HT1080 (cell line): ENCODE measurements around the gene MAGI3. TPM values are rescaled to one million over a fixed set of nuclear protein-coding genes. Genes with fewer than 3 reads are reported as not detected.
A peak's percentile ranks its signal among the peaks of the same experiment; 100 is the strongest.
"Not testable (repeated sequence)": the region's sequence is repeated elsewhere in the genome, so short reads cannot be mapped to it uniquely, and the experiment has no call there.

Experiments used
- DNase-seq: peaks from one replicate; pipeline ENCODE4 v3.0.0-alpha.2; 2015; ENCODE audit warnings: low read depth
- total RNA-seq: library from RNA; depleted of rRNA; stranded (reverse); fragments of >200 nt; shearing (Covaris generic); gene quantifications from 2 replicates; pipeline ENCODE4 v1.2.3, GENCODE V29; 2014

Gene MAGI3
- total RNA-seq, 1 experiment from 2014 or later, result 7.8 TPM

DNA sequence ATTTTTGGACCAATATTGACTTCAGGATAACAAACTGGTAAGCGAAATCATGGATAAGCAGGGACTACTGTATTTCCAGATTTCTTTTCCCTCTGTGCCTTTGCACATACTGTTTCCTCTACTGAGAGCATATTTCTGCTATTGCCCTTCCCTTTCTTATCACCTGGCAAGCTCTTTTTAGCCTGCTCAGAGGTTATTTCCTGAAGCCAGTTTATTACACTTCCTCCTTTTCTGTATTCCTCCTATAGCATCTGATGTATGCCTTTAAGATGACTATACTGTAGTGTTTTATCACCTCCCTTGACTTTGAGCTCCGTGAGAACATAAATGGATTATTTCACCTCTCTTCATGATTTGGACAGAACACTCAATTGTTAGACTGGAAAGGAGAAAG, 49.0 kb downstream of the MAGI3 start:
- DNase-seq, result no peak

- no peak for DNase-seq
Measured at GRCh38 chr1:113442131-113442530, 51.8 kb downstream of the MAGI3 start.

DNA sequence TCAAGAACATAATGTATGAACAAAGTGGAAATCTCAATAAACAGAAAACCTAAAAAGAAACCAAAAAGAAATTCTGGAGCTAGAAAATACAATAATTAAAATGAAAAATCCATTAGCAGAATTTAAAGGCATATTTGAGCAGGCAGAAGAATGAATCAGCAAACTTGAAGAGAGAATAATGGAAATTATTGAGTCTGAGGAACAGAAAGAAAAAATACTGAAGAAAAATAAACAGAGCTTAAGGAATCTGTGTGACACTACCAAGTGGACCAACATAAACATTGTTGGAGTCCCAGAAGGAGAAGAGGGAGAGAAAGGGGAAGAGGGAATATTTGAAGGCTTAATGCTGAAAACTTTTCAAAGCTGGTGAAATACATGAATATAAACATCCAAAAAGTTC, 54.5 kb downstream of the MAGI3 start:
- DNase-seq, result no peak

- DNase-seq, result no peak
Measured at GRCh38 chr1:113451710-113452109, 61.4 kb downstream of the MAGI3 start.

- peak; percentile 10 for DNase-seq
Measured at GRCh38 chr1:113452921-113453770, 62.8 kb downstream of the MAGI3 start.

DNA sequence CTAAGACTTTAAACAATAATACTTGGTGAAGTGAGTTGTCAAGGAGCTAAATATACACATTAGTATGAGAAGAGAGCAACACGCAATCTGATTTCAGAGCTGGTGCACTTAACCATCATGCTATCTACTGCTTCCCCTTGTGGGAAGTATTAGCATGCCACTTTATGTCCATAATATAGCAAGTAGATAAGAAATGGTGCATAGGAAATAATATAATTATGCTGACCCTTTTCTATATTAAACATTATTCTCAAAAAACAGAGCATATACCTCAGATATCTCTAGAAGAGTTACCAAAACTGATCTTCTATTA, 63.4 kb downstream of the MAGI3 start:
- peak; percentile 6 for DNase-seq

DNA sequence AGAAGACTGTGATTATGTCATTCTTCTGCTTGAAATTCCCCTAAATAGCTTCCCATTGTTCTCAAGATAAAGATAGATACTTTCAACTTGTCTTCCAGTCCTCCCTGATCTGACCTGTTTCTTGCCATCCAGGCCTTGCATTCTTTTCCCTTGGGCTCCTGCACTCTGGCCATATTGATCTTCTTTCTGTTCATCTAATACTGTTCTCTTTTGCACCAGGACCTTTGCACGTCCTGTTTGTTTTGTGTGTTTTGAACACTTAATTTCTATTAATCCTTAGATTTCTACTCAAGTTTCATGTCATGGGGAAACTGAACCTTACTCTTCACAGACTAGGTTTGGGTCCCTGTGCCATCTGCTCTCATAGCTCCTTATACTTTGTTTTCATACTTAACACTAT, 65.1 kb downstream of the MAGI3 start:
- no peak for DNase-seq

DNA sequence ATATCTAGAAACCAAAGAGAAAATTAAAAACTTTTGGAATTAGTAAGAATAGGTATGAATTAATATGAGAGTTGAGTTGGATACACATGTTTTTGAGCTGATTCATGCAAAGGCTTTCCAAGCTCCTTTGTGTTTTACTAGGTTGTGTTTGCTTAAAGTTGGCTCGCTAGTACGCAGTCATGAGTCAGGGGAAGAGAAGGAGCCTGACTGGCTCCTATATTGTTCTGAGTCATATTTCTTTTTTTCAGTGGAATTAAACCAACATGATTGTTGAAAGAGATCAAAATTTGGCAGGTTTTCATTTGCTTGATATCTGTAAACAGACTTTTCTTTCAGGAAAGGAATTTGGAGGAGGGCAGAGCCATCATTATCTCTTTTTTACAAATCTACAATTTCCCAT, 66.7 kb downstream of the MAGI3 start:
- peak; percentile 96 for DNase-seq

DNA sequence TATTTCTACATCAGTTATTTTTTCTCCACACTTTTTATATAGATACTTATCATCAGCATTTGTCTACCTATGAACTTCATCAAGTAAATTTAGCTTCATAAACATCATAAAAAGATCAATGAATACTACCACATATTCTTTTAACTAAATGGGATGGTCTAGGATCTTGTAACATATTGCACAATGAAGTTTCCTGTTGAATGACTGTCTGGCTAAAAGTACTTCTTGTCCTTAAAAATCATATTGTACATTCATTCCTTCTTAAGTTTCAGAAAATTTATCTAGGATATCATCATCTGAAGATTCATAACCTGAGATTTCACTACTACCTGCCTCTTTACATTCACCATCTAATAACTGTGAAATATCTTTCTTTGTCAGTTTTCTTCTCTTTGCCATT, 69.0 kb downstream of the MAGI3 start:
- DNase-seq, result no peak

- no peak for DNase-seq
Measured at GRCh38 chr1:113467991-113468390, 77.7 kb downstream of the MAGI3 start.

DNA sequence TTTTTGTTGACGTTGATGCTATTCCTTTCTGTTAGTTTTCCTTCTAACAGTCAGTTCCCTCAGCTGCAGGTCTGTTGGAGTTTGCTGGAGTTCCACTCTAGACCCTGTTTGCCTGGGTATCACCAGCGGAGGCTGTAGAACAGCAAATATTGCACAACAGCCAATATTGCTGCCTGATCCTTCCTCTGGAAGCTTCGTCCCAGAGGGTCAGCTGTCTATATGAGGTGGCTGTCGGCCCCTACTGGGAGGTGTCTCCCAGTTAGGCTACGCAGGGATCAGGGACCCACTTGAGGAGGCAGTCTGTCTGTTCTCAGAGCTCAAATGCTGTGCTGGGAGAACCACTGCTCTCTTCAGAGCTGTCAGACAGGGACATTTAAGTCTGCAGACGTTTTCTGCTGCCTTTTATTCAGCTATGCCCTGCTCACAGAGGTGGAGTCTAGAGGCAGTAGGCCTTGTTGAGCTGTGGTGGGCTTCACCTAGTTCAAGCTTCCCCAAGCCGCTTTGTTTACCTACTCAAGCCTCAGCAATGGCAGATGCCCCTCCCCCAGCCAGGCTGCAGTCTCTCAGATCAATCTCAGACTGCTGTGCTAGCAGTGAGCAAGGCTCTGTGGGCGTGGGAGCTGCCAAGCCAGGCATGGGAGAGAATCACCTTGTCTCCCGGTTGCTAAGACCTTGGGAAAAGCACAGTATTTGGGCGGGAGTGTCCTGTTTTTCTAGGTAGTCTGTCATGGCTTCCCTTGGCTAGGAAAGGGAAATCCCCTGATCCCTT, 88.3 kb downstream of the MAGI3 start:
- DNase-seq, result not testable (repeated sequence)

- DNase-seq, result peak; percentile 61
Measured at GRCh38 chr1:113479713-113480676, 89.7 kb downstream of the MAGI3 start.

- DNase-seq, result not testable (repeated sequence)
Measured at GRCh38 chr1:113485131-113485530, 94.8 kb downstream of the MAGI3 start.

DNA sequence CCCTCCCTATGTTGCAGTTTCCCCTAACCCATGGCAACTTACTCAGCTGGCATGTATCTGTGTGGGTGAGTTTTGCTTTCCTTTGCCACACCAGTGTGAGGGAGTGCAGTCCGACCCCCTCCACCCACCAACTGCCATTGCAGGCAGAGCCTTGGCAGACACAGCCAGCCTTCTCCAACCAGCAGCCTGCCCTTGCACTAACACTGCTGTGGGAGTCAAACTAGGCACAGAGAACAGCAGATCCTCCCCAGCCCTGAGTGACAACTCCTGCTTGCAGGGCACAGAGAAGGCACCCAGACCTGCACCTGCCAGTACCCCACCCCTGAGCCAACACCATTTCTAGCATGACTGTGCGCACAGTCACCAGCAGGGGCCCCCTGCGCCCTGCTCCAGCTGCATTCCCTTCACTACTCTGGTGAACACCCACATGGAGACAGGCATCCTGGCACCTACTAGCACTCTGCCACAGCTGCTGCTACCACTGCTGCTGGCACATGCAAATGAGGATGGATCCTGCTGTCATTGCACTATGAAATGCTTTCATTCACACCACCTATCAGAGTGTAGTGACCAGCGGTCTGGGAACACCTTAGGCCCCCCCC, 98.4 kb downstream of the MAGI3 start:
- DNase-seq, result no peak

- no peak for DNase-seq
Measured at GRCh38 chr1:113490384-113490783, 100.1 kb downstream of the MAGI3 start.

GRCh38 chr1:113493533-113493932, 103.2 kb downstream of the MAGI3 start:
- no peak for DNase-seq

DNA sequence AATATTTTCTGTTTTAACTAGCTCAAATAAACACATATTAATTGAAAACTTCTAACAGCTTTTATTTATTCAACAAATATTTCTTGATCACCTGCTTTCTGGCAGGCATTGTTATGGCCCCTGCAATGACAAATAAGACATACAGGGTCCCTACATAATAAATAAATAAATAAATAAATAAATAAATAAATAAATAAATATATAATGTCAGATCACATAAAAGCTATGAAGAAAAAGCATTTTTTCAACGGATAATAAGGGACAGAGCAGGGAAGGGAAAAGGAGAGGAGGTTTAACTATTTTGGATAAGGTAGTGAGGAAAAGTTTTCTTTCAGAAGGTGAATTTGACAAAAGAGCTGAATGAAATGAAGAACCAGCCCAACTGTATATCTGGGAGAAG, 115.0 kb downstream of the MAGI3 start:
- no peak for DNase-seq

DNA sequence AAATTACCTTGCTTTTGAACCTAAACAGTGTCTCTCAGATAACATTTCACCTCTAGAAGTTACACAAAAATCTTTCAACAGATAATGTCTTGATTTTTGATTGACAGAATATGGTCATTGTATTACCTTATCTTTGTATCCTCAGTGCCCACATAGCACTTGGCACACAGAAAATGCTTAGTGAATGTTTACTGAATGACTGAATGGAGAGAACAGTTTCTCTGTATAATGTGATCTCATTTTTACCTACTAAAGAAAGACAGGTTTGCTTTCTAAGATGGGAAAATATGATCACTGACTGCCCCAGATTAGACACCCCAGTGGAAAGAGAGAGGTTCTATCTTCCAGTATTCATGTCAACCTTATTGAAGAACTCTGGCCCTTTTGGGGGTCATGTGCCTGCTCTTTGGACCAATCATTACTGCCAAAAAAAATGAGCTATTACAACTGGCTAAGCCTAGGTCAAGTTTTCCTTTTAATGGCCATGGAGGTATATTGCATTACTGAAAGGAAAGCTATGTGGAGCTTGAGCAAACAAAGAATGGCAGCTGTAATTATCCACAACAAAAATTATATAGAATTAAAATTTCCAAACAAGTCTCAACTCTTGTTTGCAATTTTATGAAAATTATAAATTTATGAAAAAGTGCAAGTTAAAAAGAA, 117.4 kb downstream of the MAGI3 start:
- DNase-seq, result no peak

DNA sequence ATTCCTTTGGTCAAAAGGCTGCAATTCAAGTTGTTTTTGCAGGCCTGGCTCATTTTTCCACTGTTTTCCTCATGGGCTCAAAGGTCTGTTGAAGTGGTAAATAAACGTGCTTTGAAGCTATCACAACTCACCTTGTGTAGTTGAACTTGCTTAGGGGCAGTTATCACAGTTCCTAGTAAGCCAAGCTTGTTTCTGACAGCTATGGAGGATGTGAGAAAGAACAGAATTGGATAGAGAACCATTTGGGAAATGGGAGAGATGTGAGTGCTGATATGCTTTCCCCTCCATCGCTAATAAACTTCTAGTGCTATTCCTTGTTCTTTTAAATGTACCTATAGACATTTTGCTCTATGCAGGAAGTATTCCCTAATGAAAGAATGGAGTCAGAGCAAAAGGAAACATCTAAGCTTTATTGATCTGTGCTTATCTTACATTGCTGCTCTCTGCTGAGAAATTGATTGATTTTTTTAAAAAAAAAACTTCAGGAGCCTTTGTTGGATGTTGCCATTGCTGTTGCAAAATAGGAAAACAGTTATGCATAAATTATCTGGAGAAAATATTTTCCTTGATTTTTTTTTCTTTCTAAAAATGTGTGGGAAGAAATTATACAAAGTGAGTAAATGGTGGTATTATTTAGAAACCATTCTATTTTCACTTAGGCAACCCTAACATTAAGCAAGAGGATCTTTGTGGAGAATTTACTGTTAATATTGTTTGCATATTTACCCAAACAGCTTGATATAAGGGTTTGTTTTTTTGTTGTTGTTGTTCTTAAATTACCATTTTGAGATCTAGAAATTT, 118.2 kb downstream of the MAGI3 start:
- DNase-seq, result no peak

- not testable (repeated sequence) for DNase-seq
Measured at GRCh38 chr1:113509766-113510165, 119.5 kb downstream of the MAGI3 start.
